ENCODE measurements around the gene CEP290. TPM values are rescaled to one million over a fixed set of nuclear protein-coding genes. Genes with fewer than 3 reads are reported as not detected.
"Not testable (repeated sequence)": the region's sequence is repeated elsewhere in the genome, so short reads cannot be mapped to it uniquely, and the experiment has no call there.

The CEP290 gene
- total RNA-seq, 1 experiment from 2014 or later, result 9.6 TPM

DNA sequence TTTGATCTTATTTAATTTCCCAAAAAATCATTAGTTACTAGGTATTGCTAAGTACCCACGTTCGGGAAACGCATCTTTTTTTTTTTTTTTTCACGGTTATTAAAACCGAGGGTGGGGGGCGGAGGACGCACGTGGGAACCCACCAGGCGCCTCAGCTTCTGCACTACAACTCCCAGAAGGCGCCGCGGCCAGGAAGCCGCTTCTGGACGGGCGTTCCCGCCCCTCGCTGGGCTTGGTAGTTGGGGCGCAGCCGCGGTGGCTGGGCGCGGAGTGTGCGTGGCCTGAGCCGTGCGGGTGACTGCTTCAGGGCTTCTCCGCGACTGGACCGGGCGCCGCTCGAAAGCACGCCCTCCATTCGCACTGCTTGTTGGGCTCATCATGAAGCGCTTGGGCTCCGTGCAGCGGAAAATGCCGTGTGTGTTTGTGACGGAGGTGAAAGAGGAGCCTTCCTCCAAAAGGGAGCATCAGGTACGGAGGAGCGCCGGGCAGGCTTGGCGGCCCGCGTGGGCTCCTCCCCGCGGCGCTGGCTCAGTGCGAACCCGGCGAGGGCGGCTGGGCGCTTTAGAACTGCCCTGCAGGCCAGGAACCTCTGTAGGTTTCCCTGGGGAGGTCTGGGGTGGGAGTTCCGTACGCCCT is 106.5 kb downstream of the CEP290 start (continued):
- TF ChIP-seq PRRX2 (CRISPR knock-in tag; IDR thresholded peaks at IDR 0.05) (no peak), NR3C1 (CRISPR knock-in tag; conservative IDR thresholded peaks at IDR 0.05; ENCODE audit: low read depth) (no peak), CREB1 (CRISPR knock-in tag; IDR thresholded peaks at IDR 0.05) (0 out of 2 replicates have a peak, but pooled peaks have one; percentile 53), SMAD3 (CRISPR knock-in tag; IDR thresholded peaks at IDR 0.05; ENCODE audit: borderline replicate concordance) (0 out of 2 replicates have a peak, but pooled peaks have one; percentile 26), FOXP1 (CRISPR knock-in tag; IDR thresholded peaks at IDR 0.05; ENCODE audit: borderline replicate concordance) (peak; percentile 80; the same call in 1 of the 2 replicates), EMX1 (CRISPR knock-in tag; IDR thresholded peaks at IDR 0.05) (no peak), ESRRA (CRISPR knock-in tag; IDR thresholded peaks at IDR 0.05; ENCODE audit: borderline replicate concordance) (no peak), FOXK1 (CRISPR knock-in tag; IDR thresholded peaks at IDR 0.05) (peak; percentile 79; the same call in 1 of the 2 replicates), CREM (CRISPR knock-in tag; IDR thresholded peaks at IDR 0.05) (no peak; the same call in 1 of the 2 replicates), ETV6 (CRISPR knock-in tag; IDR thresholded peaks at IDR 0.05) (peak; percentile 75), JUN (CRISPR knock-in tag; IDR thresholded peaks at IDR 0.05) (no peak)
- TF ChIP-seq, protein P1, sequence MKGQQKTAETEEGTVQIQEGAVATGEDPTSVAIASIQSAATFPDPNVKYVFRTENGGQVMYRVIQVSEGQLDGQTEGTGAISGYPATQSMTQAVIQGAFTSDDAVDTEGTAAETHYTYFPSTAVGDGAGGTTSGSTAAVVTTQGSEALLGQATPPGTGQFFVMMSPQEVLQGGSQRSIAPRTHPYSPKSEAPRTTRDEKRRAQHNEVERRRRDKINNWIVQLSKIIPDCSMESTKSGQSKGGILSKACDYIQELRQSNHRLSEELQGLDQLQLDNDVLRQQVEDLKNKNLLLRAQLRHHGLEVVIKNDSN (CRISPR knock-in tag; IDR thresholded peaks at IDR 0.05), result peak; percentile 22
- TF ChIP-seq, protein P2, sequence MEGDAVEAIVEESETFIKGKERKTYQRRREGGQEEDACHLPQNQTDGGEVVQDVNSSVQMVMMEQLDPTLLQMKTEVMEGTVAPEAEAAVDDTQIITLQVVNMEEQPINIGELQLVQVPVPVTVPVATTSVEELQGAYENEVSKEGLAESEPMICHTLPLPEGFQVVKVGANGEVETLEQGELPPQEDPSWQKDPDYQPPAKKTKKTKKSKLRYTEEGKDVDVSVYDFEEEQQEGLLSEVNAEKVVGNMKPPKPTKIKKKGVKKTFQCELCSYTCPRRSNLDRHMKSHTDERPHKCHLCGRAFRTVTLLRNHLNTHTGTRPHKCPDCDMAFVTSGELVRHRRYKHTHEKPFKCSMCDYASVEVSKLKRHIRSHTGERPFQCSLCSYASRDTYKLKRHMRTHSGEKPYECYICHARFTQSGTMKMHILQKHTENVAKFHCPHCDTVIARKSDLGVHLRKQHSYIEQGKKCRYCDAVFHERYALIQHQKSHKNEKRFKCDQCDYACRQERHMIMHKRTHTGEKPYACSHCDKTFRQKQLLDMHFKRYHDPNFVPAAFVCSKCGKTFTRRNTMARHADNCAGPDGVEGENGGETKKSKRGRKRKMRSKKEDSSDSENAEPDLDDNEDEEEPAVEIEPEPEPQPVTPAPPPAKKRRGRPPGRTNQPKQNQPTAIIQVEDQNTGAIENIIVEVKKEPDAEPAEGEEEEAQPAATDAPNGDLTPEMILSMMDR (IDR thresholded peaks at IDR 0.05), result no peak
- TF ChIP-seq, protein P3, sequence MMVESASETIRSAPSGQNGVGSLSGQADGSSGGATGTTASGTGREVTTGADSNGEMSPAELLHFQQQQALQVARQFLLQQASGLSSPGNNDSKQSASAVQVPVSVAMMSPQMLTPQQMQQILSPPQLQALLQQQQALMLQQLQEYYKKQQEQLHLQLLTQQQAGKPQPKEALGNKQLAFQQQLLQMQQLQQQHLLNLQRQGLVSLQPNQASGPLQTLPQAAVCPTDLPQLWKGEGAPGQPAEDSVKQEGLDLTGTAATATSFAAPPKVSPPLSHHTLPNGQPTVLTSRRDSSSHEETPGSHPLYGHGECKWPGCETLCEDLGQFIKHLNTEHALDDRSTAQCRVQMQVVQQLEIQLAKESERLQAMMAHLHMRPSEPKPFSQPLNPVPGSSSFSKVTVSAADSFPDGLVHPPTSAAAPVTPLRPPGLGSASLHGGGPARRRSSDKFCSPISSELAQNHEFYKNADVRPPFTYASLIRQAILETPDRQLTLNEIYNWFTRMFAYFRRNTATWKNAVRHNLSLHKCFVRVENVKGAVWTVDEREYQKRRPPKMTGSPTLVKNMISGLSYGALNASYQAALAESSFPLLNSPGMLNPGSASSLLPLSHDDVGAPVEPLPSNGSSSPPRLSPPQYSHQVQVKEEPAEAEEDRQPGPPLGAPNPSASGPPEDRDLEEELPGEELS (CRISPR knock-in tag; IDR thresholded peaks at IDR 0.05), result 0 out of 2 replicates have a peak, but pooled peaks have one; percentile 48
- TF ChIP-seq, protein P4, sequence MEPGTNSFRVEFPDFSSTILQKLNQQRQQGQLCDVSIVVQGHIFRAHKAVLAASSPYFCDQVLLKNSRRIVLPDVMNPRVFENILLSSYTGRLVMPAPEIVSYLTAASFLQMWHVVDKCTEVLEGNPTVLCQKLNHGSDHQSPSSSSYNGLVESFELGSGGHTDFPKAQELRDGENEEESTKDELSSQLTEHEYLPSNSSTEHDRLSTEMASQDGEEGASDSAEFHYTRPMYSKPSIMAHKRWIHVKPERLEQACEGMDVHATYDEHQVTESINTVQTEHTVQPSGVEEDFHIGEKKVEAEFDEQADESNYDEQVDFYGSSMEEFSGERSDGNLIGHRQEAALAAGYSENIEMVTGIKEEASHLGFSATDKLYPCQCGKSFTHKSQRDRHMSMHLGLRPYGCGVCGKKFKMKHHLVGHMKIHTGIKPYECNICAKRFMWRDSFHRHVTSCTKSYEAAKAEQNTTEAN (CRISPR knock-in tag; IDR thresholded peaks at IDR 0.05), result 0 out of 2 replicates have a peak, but pooled peaks have one; percentile 71

DNA sequence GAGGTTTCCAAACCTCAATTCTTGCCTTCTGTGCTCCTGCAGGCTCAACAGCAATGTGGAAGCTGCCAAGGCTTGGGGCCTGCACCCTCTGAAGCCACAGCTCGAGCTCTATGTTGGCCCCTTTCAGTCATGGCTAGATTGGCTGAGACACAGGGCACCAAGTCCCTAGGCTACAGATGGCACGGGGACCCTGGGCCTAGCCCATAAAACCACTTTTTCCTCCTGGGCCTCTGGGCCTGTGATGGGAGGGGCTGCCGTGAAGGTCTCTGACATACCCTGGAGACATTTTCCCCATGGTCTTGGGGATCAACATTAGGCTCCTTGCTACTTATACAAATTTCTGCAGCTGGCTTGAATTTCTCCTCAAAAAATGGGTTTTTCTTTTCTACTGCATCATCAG is 110.7 kb downstream of the CEP290 start:
- peaks cover 12% of the 10 kb centered on the region for H3K36me3 Mint-ChIP-seq
- H3K4me3 Mint-ChIP-seq; H3K4me1 Mint-ChIP-seq; DNase-seq (ENCODE audit: low spot score); ATAC-seq; H3K27me3 Mint-ChIP-seq (ENCODE audit: low read depth); CTCF ChIA-PET; POLR2A ChIA-PET; H3K27ac Mint-ChIP-seq: not testable (repeated sequence)
- peaks cover 23% of the 10 kb centered on the region for H3K9me3 Mint-ChIP-seq

DNA sequence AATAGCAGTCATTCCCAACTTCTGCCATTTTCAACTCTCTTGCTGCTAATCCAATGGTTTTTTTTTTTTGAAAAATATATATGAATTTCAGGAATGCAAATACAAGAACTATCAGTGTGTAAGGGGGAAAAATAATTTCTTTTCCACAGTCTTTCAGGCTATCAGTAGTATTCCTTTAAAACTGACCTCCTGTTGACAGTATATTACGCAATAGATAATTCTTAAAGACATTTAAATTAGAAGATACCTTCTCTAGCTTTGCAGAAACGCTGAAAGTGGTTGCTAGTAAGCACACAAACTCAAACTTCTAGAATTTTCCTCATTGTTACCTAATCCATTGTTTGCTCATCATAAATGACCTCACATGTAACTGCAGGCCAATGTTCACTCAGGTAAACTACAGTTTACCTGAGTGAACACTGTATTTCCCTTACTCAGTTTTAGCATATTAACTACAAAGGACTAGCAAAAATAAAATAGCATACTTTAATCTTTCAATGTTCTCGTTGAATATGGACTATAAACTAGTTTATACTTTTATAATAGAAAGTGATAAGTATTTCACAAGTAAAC is 112.7 kb downstream of the CEP290 start, which contains the start of gene C12orf50:
TSS of gene C12orf50 (minus strand) at position 309 of the 573 bp plus-strand sequence. CDS start 2,439 bp downstream, outside the sequence.
- peaks cover 23% of the 10 kb centered on the region for H3K9me3 Mint-ChIP-seq
- TF ChIP-seq, protein P5, sequence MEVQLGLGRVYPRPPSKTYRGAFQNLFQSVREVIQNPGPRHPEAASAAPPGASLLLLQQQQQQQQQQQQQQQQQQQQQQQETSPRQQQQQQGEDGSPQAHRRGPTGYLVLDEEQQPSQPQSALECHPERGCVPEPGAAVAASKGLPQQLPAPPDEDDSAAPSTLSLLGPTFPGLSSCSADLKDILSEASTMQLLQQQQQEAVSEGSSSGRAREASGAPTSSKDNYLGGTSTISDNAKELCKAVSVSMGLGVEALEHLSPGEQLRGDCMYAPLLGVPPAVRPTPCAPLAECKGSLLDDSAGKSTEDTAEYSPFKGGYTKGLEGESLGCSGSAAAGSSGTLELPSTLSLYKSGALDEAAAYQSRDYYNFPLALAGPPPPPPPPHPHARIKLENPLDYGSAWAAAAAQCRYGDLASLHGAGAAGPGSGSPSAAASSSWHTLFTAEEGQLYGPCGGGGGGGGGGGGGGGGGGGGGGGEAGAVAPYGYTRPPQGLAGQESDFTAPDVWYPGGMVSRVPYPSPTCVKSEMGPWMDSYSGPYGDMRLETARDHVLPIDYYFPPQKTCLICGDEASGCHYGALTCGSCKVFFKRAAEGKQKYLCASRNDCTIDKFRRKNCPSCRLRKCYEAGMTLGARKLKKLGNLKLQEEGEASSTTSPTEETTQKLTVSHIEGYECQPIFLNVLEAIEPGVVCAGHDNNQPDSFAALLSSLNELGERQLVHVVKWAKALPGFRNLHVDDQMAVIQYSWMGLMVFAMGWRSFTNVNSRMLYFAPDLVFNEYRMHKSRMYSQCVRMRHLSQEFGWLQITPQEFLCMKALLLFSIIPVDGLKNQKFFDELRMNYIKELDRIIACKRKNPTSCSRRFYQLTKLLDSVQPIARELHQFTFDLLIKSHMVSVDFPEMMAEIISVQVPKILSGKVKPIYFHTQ (CRISPR knock-in tag; IDR thresholded peaks at IDR 0.05), result no peak
- no peak for TF ChIP-seq ZNF232 (CRISPR knock-in tag; IDR thresholded peaks at IDR 0.05)
- TF ChIP-seq MXD4 (CRISPR knock-in tag; IDR thresholded peaks at IDR 0.05; ENCODE audit: borderline replicate concordance), result no peak
- DNase-seq (ENCODE audit: low spot score) (no peak), ATAC-seq (no peak)
- H3K27ac Mint-ChIP-seq, result no peak within 1 kb of the TSS
- H3K4me3 Mint-ChIP-seq, result no peak within 1 kb of the TSS
- CTCF ChIA-PET, result no interaction called here
- no peaks in the 10 kb centered on the region for H3K27me3 Mint-ChIP-seq (ENCODE audit: low read depth)
- H3K4me1 Mint-ChIP-seq, result no peaks in the 10 kb centered on the region
- POLR2A ChIA-PET, result no interaction called here
- H3K36me3 Mint-ChIP-seq, result peaks cover 12% of the 10 kb centered on the region

Measured in WTC11 (cell line).